G401 (cell line): ENCODE measurements around the gene CNTLN. TPM values are rescaled to one million over a fixed set of nuclear protein-coding genes. Genes with fewer than 3 reads are reported as not detected.
"Not testable (repeated sequence)": the region's sequence is repeated elsewhere in the genome, so short reads cannot be mapped to it uniquely, and the experiment has no call there.

Experiments
- DNase-seq: peaks from one replicate; pipeline ENCODE4 v3.0.0-alpha.2; 2015; ENCODE audit warnings: low spot score
- in situ Hi-C: cut with HindIII; loops from 2 replicates; pipeline ENCODE4 v1.10.0; 2016; ENCODE audit warnings: low sequenced_read_pairs, mixed read lengths
- total RNA-seq: library from RNA; depleted of rRNA; stranded (reverse); fragments of >200 nt; shearing (Covaris generic); gene quantifications from 2 replicates; pipeline ENCODE4 v1.2.3, GENCODE V29; 2014

The CNTLN gene
- total RNA-seq, 1 experiment from 2014 or later: 11.1 TPM

DNA sequence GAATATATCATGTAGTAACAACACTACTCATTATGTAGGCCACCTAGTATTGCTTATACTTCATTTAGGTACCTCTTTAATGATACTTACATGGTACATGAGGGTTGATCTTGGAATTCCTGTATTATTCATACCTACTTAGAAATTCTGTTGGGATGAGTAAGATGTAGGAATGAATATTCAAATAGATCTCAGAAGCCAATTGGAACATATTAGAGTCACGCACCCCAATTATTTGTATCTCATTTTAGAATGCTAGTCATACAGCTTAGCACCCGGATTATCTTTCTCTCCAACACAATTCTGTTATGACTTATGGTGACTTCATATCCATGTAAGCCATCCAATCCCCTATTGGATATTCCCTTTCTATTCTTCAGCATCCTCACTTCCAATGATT, 337.3 kb downstream of the CNTLN start:
- in situ Hi-C loops: no loop called here
- DNase-seq: no peak

DNA sequence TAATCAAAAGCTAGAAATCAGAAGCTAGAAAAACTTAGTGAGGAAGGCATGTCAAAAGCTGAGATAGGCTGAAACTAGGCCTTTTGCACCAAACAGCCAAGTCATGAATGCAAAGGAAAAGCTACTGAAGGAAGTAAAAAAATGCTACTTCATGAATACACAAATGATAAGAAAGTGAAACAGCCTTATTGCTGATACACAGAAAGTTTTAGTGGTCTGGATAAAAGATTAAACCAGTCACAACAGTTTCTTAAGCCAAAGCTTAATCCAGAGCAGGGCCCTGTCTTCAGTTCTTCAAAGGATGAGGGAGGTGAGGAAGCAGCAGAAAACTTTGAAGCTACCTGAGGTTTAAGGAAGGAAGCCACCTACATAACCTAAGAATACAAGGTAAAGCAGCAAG, 341.6 kb downstream of the CNTLN start:
- in situ Hi-C loops: no loop called here
- no peak for DNase-seq

DNA sequence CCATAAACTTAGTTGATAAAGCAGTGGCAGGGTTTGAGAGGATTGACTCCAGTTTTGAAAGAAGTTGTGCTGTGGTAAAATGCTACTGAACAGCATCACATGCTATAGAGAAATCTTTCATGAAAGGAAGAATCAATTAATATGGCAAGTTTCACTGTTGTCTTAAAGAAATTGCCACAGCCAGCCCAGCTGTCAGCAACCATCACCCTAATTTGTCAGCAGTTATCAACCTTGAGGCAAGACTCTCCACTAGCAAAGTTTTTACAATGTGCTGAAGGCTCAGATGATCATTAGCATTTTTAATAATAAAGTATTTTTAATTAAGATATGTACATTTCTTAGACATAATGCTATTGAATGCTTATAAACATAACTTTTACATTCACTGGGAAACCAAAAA, 343.0 kb downstream of the CNTLN start:
- in situ Hi-C loops: no loop called here
- no peak for DNase-seq

DNA sequence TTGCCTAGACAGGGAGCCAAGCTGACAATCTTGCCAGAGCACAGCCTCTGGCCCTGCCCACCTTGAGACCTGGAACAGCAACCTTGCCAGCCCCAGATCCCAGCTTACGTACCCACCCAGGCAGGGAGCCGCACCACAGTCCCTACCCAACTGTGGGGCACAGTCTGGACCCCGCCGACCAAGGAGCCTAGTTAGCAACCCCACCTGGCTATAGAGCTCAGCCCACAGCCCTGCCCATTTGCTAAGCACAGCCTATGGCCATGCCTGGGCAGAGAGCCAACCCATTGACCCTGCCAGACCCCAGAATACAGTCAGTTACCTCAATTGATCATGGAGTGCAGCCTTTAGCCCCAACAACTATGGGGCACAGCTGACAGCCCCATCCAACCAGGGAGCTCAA, 346.1 kb downstream of the CNTLN start:
- no peak for DNase-seq
- in situ Hi-C loops: no loop called here

DNA sequence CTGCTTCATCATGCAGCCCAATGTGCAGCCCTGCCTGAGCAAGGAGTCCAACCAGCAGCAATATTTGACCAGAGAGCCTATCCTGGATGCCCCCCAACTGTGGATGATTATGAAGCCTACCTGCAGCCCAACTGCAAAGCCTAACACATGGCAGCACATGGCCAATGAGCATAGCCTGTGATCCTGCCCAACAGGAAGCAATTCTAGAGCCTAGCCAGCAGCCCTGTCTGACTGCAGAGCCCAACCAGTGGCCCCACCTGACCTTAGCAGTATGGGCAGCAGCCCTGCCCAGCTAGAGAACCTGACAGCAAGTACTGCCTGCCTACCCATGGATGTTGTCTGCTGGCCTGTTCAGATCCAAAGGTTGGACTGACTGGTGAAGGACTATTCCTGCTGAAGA, 346.7 kb downstream of the CNTLN start:
- DNase-seq: no peak
- in situ Hi-C loops: no loop called here

DNA sequence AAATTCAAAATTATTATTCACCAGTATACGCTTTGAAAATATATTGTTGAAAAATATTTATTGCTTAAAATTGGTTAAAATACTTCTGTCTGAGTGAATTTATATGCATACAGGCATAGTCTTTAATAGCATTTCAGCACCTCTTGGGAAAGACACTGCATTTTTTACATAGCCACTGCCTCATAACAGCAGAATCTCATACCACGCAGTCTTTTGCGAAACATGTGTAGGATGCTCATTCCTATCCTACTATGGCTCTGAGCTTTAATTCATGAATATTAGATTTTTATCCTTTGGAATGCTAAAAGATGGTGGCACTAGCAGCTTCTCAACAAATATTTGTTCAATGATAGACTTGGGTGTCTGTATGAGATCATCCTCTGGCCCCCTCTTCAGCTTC, 350.1 kb downstream of the CNTLN start:
- in situ Hi-C loops: no loop called here
- no peak for DNase-seq

DNA sequence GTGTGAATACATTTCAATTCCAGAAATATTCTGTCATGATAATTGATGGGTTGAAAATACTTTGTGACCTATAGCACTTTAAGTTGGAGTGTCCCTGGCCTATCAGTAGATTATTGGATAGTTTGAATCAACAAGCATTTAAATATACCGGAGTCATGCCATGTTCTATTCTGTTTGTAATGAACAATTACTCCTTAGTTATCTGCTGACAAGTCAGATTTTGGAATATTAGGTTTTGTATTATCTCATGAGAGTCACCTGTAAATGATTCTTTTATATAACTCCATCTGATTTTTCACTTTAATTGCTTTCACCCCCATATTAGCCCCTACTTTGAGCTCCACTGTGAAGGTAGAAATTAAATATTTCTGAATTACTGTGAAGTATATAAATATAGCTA, 351.6 kb downstream of the CNTLN start:
- in situ Hi-C loops: no loop called here
- no peak for DNase-seq

DNA sequence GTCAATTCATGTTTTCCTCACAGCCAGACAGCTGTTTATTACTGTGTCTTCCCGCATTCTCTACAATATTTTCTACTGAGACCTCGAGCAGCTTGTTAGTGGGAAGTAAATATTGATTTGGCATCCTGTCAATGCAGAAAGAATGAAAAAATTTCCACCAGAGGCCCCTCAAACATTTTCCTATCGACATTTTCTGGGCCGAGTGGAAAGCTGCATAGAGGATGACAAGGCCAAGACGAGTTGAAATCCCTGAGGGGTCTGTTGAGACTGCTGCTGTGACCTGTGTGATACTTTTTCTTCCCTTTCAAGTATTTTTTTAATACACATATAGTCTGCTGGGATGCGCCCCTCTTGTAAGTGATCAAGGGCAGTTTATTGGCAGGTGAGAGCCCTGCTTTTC, 352.6 kb downstream of the CNTLN start:
- in situ Hi-C loops: no loop called here
- DNase-seq: no peak

DNA sequence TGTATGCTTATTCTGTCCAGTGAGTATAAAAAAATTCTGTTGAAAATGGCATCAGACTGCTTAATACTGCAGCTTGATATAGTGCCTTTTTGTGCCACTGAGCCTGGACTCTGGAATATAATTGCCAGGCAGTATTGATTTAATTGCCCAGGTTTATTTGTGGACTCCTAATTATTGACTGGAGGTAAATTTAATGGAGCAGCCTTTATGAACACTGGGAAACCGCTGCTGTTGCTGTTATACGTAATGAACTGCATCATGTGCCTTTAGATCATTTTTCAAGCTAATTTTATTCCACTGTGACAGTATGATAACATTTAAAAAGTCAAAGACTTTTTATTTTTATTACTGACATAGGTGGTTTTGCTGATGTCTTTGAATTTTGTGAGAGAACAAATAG, 353.8 kb downstream of the CNTLN start:
- no peak for DNase-seq
- in situ Hi-C loops: no loop called here

DNA sequence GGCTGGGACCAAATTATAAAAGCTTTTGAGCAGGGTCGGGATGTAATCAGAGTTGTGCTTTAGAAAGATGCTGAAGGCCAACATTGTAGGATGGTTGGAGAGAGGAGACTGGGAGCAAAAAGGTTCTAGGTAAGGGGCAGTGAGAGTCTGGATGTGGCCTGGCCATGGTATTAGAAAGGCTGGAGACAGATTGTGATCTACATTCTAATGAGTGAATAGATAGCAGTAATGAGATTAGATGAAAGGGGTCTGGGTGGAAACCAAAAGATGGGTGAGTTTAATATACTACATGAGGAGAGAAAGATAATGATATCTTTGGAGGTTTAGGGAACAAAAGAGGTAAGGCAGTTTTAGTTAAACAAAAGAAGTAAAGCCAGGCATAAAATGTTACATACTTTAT, 355.3 kb downstream of the CNTLN start:
- in situ Hi-C loops: no loop called here

DNA sequence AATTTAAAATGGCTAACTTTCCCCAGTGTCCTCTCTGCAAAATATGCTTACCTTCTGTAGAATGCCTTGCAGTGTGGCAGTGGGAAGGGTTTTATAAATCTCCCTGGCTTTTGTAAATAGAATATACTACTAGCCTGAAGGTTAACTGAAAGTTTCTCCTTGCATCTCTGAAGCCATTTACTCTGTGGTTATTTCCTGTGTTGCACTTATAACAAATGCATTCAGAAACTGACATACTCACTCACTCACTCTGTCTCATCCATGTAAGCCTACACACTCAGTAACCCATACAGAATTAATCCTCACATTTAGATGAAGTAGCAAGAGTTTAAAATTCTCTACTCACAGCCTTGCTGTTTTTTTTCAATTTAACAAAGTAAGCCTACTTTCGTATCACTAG, 356.9 kb downstream of the CNTLN start:
- in situ Hi-C loops: no loop called here

More for the DNA sequence above, 355.3 kb downstream of the CNTLN start:
- DNase-seq: no peak

DNA sequence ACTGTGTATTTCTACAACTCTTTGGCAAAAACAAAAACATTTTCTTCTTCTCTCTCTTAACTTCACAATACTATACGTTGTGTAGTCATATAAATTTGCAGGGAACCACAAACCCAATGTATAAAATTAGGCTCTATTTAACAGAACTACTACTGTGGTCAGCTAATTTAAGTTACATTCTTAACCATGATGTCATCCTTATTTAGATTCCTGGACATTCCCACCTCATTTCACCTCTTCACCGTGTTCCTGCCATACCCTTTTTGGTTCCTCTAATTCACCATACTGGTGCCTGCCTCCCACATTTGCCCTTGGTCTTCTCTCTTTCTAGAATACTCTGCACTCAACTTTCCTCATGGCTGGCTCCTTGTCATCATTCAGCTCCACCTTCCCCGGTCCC, 368.4 kb downstream of the CNTLN start:
- in situ Hi-C loops: no loop called here
- no peak for DNase-seq

More for the DNA sequence above, 356.9 kb downstream of the CNTLN start:
- no peak for DNase-seq

DNA sequence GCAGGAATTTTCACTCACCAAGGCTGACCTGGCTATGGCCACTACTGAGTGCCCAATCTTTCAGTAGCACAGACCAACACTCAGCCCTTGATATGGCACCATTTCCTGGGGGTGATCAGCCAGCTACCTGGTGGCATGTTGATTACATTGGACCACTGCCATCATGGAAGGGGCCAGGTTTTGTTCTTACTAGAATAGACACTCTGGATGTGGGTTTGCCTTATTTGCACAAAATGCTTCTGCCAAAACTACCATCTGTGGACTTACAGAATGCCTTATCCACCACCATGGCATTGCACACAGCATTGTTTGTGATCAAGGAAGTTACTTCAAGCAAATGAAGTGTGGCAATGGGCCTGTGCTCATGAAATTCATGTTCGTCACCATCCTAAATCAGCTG, 374.3 kb downstream of the CNTLN start:
- in situ Hi-C loops: no loop called here
- peak; percentile 99 for DNase-seq

DNA sequence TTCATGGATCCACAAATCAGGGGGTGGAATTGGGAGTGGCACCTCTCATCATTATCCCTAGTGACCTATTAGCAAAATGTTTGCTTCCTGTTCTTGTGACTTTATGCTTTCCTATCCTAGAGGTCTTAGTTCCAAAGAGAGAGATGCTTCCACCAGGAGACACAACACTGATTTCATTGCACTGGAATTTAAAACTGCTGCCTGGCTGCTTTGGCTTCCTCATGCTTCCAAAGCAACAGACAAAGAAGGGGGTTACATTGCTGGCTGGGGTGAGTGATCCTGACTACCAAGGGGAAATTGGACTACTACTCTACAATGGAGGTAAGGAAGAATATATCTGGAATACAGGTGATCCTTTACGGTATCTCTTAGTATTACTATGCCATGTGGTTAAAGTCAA, 374.9 kb downstream of the CNTLN start:
- in situ Hi-C loops: no loop called here
- no peak for DNase-seq

DNA sequence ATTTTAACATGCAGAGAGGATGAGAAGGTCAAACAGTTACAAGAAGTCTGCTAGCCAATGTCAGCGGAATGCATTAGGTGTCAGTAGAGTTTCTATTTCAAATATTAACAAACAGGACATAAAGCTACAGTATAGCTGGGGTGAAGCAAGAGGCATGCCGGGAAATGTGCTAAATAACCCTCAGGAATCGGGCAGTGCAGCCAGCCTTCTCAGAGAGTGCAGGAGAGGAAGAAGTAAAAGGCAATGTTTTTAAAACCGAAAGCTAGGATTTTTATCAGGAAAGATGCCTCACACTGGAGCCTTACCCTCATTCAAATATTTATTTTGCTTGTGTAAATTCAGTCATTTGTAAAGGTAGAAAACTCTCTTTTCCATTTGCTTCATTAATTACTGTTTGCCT, 384.9 kb downstream of the CNTLN start:
- peak; percentile 61 for DNase-seq
- in situ Hi-C loops: no loop called here

DNA sequence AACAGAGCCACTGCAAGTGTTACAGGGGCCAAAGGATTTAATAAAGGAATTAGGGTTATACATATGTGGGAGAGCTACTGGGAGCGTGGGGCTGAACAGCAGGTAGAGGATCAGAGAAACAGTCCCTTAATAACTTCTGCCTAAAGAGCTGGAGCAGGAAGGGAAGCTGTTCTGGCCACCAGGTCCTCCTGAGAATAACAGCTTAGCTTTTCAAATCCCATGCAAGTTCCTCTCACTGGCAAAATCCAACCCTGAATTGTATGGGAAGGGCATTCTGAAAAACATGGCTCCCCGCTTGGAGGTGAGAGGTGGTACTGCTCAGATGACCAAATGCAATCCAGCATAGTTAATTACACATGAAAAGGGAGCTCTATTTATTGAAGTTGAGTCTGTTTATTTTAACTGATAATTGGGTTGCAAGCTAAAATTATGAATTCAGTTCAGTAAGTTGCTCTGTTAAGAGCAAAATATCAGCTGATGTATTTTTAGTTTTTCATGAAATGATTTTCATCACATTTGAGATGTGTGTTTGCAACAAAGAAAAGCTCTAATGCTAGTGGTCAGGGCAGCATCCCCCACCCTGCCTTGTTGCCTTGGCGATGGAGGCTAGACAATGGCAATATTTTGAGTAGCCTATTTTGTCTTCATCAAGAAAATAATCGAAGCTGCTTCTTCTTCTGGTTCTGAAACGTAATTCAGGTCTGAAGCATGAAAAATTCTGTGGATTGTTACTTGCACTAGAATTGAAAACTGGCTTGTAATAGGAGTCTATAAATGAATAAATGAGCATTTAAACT, 385.6 kb downstream of the CNTLN start:
- DNase-seq: peak; percentile 59
- in situ Hi-C loops: no loop called here

DNA sequence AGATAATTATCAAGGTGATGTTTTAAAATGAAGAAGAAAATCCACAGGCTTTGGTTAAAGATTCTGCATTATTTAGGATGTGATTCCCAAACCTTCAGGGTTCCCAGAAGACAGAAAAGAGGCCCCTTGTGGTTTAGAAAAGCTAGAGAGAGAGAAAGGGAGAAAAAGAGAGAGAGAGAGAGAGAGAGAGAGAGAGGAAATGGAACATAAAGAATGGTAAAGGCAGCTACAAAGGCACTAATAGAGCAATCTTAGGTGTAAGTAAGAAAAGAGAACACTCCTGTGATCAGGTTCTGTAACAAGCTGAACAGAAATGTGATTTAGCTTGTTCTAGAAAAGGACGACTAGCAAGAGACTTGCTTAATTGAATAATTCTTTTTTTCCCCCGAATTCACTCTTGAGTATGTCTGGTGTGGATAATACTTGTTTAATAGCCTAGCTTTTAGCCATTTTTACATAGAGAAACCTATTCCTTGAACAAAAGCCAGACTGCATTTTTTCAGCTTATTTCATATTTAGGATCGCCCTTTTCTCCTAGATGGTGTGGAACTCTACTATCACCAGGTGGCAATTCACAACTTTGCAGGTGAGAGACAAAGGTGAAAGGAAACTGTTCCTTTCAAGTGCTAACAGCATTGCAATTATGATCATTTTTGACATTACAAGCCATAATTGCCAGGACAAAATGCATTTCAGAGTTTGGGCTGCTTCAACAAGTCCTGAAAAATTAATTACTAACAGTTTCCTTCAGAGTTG, 386.4 kb downstream of the CNTLN start:
- in situ Hi-C loops: no loop called here
- DNase-seq: peak; percentile 45

DNA sequence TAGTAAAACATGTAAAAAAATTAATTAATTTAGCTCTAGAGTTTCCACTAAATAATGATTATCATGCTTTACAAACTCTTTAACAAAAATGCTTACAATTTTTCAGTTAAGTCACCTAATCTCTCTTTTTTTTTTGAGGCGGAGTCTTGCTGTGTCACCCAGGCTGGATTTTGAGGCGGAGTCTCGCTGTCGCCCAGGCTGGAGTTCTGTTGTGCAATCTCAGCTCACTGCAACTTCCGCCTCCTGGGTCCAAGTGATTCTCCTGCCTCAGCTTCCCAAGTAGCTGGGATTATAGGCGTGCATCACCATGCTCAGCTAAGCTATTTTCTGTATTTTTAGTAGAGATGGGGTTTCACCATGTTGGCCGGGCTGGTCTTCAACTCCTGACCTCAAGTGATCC, 391.9 kb downstream of the CNTLN start:
- DNase-seq, in situ Hi-C loops: not testable (repeated sequence)

DNA sequence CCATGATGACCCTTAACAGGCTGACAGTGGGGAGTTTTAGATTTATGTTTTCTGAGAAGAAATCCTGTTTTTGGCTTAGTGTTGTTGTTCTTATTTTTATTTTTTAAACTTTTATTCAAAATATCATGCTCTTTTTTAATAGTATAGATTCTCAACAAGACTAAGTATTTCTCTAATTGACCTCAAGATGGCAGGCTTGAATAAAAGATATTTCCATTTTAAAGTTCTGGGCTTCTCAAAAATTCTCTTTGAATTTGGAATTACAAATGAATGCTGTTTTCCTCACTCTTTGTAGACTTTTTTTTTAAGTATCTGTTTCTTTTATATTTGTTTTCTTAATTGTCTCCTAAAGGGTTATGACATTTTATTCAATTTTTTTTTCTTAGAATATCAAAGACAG, 394.0 kb downstream of the CNTLN start:
- in situ Hi-C loops: no loop called here

DNA sequence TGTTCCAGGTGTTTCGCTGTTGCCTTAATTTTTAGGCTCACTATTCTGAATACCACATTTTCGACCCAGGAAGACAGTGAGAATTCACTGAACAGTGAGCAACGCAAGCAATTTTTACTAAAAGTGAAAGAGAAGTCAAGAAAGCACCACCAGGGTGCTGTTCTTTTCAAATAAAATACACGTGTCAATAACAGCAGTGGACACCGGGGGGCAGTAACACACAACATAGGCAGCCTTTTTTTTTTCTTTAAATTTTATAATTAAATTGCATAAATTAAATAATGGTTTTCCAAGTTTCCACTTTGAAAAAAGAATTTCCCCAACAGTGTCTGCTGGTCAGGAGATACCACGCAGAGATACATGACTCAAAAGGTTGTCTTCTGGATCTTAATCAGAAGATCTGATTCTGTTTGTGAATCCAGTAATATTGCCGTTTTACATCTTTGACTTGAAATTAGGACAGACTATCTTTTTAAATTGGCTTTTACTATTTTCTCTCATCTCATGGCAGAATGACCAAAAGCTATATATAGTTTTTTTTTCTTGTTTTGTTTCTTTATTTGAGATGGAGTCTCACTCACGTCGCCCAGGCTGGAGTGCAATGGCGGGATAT, 396.9 kb downstream of the CNTLN start:
- in situ Hi-C loops: no loop called here
- peak; percentile 72 for DNase-seq

More for the DNA sequence above, 394.0 kb downstream of the CNTLN start:
- peak; percentile 66 for DNase-seq
